Amygdala (tissue), 56 donors: ENCODE results near the gene ARIH2.

Experiments
- DNase-seq, 56 donors: peaks; one replicate each; lab custom pipeline; 2025; lab: John Stamatoyannopoulos, UW

ARIH2 gene

DNA sequence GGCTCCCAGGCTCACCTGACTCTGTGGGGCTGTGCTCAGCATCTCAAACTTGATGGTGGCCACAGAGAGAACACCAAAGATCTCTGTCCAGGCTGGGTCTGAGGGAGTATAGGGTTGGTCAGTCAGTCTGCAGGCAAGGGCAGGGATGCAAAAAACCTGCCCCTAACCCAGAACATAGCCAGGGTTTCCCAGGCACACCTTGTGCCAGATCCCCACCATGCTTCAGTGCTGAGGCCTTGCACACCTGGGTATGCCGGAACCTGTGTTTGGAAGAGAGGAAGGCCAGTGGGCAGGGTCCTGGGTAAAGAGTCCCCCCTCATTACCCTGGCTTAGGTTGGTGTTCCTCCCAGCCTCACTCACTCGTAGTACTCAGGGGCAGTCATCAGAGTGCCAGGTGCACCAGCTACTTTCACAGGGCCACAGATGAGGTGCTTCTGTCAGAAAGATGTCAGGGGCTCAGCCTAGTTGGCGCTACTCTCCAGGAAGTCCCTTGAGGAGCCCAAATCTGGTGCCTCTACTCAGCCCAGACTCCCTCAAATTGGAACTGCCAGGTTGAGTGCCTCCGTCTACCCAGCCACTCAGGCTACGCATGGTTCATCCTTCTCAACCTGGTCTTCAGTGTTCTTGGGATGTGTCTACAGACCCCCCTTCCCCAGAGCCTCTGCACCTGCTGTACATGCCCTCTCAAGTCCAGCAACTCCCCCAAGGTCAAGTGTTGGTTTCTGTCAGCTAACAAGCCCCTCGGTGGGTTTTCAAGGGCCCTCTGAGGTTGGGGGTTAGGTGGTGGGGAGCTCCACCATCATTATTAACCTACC is 98.0 kb downstream of the ARIH2 start:
- DNase-seq, result no peak

DNA sequence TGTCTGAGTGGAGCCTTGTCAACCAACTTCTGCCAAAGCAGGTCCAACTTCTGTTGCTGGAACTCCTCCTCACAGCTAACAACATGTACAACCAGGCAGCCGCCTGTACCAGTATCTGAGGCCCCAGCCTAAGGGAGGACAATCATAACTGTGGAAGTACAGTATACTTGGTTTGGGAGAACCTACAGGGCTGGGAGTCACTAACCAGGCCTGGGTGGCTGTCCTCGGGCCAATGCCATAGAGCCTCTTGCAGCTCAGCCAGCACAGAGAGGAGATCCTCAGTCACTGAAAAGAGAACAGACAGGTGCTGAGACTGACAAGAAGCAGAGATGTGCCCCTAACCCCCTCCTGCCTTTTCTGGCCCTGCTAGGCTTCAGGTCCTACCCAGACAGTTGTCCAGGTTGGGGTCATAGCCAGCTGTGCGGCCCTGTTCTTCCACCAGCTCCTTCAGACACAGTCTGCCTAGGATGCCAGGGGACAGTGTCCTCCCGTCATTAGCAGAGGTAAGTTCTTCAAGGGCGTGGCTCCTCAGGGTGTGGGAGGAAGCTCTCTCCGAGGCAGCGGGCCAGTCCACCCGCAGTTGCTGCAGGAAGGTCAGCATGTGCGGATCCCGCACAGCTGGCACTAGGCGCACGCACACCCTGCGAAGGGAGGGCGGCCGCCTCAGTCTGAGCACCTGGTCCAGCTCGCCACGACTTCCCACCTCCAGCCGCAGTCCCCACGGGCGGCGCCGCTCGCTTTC is 98.8 kb downstream of the ARIH2 start:
- DNase-seq, result no peak

- peak in 47 of 56 donors; percentile 22 to 82 (median 53) for DNase-seq
These were observed 99.5 kb downstream of the ARIH2 start, which contains the start of gene DALRD3 for GRCh38 chr3:49017971-49018706. Gene DALRD3, minus strand, starts transcription at chr3:49018580. Its CDS starts 16 bp downstream, at chr3:49018564.

DNA sequence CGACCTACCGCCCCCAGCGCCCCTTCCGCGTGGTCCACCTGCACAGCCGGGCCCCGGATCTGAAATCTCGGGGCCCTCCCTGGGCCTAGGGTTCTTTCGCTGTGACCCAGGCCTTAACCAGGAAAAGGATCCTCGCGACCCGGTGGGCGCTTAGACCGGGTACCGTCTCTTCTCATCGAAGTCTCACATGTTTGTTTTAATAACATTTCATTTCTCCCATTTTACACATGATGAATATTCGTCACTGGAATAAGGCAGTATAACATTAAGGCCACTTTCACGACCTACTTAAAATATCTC is 100.0 kb downstream of the ARIH2 start:
- no peak for DNase-seq

DNA sequence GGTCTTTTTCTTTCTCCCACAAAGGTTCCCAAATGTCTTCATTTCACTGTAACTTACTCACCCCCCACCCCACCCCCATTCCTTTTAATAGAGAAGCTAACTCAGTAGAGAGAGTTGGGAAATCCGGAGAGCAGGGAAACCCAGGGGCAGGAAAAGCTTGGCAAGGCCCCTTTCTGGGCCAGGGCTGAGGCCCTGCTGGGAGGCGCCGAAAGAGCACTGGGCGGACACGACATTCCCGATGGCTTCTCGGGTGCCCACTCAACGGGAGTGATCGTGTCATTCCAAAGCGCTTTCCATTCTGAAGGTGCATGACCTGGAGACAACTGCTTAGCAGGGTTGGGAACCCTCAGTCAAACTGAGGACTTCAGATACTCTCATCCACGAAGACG is 101.3 kb downstream of the ARIH2 start:
- no peak for DNase-seq

- DNase-seq, result peak in 3 of 56 donors; percentile 18 to 53 (median 21)
These were observed 101.9 kb downstream of the ARIH2 start for GRCh38 chr3:49020330-49021212.

- DNase-seq, result peak; percentile 77 to 99 (median 94)
These were observed 102.7 kb downstream of the ARIH2 start for GRCh38 chr3:49021213-49021812.

DNA sequence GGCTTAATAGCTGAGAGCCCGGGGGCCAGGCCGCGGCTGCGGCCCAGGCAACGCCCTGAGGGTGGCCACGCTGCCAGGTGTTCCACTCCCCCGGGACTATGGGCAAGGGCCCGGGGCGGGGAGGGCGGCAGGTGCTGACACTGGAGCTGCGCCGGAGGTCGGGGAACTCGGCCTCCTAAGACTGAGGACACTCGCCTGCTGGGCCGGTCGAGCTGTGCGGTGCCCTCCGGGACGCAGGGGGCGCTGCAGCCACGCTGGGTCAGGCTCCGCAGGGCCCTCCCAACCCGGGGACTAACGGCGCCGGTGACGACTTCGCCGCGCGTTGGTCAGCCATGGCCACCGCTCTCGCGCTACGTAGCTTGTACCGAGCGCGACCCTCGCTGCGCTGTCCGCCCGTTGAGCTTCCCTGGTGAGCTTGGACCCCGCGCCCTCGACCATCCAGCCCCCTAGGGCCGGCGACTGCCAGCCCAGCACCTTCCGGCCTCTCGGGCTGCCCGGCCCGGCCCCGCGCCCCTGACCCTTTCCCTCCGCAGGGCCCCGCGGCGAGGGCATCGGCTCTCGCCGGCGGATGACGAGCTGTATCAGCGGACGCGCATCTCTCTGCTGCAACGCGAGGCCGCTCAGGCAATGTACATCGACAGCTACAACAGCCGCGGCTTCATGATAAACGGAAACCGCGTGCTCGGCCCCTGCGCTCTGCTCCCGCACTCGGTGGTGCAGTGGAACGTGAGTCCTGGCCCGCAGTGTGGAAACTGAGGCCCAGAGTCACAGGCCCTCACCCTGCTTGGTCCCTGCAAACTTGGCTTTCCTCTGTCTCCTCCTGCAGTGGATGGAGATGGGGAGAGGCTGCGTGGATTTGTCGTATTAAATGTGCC is 103.4 kb downstream of the ARIH2 start, which contains the start of gene NDUFAF3:
Gene NDUFAF3, plus strand, starts transcription at position 309 of the 875 bp plus-strand sequence. Its CDS starts 24 bp downstream, at position 333.
- DNase-seq, result peak in 55 of 56 donors; percentile 39 to 94 (median 83)

- no peak for DNase-seq
These were observed 104.1 kb downstream of the ARIH2 start for GRCh38 chr3:49022688-49023171.

DNA sequence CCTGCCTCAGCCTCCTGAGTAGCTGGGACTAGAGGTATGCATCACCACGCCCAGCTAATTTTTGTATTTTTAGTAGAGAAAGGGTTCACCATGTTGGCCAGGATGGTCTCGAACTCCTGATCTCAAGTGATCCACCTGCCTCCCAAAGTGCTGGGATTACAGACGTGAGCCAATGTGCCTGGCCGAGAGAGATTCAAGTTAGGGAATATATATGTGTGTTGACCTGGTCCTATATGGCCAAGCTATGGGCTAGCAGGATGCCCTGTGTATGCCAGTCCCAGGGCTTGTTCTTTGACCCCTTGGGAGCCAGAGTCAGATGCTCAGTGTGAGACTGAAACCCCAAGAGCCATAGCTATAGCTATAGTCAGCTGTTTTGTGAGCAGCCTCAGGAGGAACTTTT is 105.1 kb downstream of the ARIH2 start:
- DNase-seq, result no peak

DNA sequence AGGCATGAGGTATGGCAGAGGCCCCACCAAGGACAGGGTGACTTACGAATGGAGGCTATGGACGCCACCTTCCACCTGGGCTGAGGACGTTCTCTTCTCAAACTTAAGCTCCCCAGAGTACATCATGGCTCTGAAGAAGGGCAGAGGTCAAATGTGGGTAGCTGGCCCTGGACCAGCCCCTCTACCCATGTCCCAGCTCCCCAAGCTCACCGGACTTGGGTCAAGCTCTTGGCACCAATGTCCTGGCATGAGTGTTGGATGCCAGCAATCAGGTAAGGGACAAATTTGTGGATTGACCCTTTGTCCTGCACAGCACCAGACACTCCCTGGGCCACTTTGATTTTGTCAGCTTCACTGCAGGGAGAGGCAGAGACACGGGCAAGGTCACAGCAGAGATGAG is 105.8 kb downstream of the ARIH2 start:
- no peak for DNase-seq

DNA sequence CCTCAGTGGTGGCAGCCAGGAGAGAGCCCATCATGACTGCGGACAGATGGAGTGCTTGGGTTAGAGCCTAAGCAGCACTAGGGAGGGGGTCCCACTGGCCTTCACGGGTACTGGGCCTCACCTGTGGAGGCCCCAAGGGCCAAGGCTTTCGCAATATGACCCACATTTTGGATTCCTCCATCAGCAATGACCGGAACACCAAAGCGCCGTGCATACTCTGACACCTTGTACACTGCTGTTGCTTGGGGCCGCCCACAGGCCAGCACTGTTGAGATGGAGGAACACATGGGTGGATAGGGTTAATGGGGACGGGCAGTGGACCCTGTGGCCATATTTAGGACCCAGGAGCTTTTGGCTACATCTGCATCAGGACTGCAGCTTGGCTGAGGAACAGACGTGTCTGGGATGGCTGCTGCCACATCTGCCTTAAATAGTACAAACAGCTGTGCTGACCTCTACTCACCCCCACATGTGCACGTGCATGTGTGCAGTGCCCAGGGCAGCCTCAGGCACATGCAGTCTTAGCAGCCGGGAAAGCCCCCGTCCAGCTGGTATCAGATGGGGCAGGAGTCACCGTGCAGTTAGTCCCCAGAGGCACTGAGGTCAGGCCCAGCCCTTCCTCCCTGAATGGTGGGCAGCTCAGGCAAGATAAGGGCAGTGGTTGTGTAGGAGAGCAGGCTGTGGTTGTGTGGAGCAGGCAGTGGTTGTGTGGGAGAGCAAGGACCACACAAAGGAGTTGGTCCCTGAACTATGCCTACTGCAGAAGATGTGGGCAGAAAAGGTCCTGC is 106.6 kb downstream of the ARIH2 start:
- no peak for DNase-seq

- DNase-seq, result no peak
These were observed 107.3 kb downstream of the ARIH2 start for GRCh38 chr3:49025793-49026520.

DNA sequence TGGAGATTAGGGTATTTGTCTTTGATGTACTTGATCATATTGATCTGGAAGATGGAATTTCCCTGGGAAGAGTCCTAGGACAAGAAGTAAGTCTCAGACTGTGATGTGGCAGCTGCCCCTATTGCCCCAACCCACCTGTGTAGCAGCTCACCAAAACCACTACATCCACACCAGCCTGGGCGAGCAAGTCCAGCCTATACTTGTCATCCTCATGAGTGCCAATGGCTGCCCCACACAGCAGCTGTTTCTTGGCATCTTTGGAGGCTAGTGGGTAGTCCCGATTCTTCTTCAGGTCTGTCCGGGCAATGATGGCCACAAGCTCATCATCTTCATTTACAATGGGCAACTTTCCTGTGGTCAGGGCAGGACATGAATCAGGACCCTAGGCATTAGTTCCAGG is 107.9 kb downstream of the ARIH2 start:
- no peak for DNase-seq

GRCh38 chr3:49027634-49028033 is 109.0 kb downstream of the ARIH2 start:
- DNase-seq, result no peak

DNA sequence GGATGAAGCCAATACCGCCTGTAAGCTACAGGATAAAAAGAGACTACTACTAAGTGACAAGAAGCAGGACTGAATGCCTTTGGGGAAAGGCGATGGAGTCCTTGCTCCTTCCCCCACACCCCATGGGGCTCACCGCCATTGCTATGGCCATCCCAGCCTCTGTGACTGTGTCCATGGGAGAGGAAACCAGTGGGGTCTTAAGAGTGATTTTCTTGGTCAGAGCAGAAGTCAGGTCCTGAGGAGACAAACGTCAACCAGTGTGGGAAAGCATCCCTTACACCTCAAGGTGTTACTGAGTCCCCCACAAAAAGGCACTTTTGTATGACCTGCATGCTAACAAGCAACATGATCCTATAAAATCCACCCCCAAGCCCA is 109.6 kb downstream of the ARIH2 start:
- no peak for DNase-seq
